ENCODE results near the gene NAGK. TPM values are rescaled to one million over a fixed set of nuclear protein-coding genes. Genes with fewer than 3 reads are reported as not detected.
"Not testable (repeated sequence)": the region's sequence is repeated elsewhere in the genome, so short reads cannot be mapped to it uniquely, and the experiment has no call there.

The NAGK gene
- 97.0 and 121 TPM in 2 replicates for total RNA-seq (2014; rRNA removed; shearing (Covaris generic))

DNA sequence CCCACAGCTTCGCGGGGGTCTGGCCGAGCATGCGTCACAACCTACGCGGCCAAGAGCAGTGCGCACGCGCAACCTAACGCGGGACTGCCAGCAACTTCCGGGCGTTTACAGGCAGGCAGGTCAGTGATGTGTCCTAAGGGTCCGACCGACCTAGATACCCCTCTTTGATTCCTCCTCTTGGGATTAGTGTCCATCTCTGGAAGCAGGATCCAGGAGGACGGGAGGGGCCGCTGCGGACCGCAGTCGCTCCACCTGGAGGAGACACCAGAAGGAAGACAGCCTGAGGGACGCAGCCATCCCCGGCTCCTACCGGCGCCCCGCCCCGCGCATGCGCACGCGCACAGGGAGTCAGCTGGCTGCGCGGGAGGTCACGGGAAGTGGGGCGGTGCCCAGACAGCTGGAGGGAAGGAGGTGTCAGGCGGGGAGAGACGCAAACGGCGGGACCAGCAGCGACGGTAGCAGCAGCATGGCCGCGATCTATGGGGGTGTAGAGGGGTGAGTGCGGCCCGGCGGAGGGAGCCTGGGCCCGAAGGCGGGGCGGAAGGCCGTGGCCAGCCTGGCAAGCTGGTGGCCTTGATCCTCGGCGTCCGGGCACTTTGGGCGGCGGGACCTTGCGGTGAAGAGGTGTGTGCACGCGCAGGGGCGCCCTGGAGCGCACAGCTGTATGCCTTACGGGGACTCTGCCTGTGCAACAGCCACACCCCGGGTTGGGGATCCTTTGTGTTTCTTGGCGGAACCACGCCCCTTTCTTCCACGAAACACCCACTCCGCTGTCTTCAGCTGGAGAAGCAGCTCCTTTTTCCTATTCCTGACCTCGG is at the start of gene NAGK:
TSS of gene NAGK (plus strand) at position 431 of the 818 bp plus-strand sequence. CDS start at position 467, 36 bp downstream.
- DNase-seq (ENCODE audit: low read depth): peak; percentile 93

DNA sequence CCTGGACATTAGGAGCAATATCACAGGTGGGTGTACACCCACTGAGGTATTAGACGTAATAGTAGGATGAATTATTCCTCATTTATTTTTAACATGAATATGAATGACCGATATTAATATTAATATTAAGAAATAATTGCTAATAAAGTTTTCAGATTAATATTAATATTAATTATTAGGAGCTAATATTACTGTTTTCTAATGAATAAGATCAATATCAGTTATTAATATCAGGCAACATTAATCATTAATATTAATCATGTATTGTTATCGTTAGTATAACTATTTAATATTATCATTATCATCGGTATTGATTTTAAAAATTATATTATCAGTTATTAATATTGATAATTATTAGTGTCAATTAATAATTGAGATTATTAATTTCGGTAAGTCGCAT is 48.5 kb upstream of the NAGK start:
- not testable (repeated sequence) for DNase-seq (ENCODE audit: low read depth)

DNA sequence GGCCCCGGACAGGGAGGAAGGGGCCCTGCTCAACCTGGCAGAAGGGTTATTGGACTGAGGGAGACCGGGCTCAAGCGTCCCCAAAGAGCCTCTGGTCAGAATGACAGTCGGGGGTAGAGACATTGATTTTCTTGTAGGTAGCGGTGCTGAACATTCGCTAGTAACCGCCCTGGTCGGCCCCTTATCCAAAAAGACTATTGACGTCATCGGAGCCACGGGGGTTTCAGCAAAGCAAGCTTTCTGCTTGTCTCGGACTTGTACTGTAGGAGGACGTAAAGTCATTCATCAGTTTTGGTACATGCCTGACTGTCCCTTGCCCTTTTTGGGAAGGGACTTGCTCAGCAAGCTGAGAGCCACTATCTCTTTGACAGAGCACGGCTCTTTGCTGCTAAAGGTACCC is 47.1 kb upstream of the NAGK start:
- DNase-seq (ENCODE audit: low read depth): not testable (repeated sequence)

DNA sequence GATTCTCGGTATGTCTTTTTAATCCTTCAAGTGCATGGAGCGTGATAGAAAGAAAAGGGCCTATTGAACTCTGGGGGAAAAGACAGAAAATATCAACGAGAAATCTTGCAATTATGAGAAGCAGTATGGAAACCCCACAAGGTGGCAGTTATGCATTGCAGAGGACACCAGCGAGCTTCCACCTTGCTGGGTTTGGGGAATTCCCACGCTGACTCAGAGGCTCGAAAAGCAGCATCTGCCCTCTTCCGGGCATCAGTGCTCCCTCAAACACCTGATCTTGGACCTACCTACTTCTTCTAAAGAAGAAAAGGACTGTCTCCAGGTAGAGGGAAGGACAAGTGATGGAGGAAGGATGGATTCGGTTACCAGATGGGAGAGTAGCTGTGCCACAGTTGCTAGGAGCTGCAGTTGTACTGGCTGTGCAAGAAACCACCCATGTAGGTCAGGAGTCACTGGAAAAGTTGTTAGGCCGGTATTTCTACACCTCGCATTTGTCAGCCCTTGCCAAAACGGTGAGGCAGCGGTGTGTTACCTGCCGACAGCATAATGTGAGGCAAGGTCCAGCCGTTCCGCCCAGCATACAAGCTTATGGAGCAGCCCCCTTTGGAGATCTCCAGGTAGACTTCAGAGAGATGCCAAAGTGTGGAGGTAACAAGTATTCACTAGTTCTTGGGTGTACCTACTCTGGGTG is 44.8 kb upstream of the NAGK start:
- not testable (repeated sequence) for DNase-seq (ENCODE audit: low read depth)

DNA sequence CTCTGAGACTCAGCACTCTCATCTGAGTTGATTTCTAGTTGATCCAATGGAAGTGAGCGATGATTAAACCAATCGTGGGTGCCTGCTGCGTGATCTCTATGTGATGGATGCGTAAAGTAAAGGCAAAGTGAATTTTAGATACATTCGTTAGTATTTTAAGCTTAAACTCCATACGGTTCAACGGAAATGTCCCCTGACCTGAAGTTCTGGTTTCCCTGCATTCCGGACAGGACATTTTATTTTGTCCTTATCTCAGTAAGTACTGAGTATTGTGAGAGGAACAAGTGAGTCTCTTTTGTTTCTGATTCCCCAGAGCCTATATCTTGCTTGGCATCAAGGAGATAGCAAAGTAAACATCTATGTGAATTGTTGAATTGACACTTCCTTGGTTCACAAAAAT is 32.2 kb upstream of the NAGK start:
- DNase-seq (ENCODE audit: low read depth): not testable (repeated sequence)

DNA sequence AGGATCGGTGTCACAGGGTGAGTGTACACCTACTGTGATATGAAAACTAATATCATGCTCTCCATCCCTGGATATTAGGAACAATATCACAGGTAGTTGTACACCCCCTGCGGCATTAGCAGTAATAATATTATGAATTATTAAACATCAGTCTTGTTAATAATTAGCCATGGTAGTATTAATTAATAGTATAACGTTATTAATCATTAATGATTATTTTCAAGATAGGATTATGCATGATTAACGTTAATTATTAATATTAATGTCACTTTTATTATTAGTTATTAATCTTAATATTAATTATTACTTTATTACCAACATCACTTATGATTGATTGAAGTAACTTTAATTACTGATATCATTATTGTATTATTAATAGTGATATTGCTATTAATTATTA is 26.2 kb upstream of the NAGK start:
- no peak for DNase-seq (ENCODE audit: low read depth)

DNA sequence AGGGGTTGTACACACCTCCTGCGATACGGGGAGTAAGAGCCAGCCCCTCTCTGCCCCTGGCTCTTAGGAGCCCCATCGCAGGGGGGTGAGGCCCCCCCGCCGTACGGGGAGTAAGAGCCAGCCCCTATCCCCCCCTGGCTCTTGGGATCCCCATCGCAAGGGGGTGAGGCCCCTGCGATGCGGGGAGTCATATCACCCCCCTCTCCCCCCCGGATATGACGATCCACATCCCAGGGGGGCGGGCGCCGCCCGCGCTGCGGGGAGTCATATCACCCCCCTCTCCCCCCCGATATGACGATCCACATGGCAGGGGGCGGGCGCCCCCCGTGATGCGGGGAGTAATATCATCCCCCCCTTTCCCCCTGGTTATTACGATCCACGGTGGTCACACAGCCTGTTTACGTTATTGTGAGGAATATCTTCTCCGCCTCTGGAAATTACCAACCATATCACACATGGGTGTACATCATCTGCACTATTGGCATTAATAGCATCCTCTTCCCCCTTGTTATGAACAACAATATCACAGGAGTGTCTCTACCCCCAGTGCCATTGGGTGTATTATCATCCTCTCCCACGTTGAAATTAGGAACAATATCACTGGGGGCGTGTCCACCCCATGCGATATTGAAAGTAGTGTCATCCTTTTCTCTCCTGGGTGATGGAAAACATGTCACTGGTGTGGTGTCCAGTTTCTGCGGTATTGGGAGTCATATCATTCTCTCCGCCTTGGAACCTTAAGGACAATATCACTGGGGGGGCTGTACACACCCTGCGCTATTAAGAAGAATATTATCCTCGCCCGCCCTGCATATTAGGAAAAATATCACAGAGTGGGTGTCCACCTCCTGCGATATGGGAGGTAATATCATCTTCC is 24.7 kb upstream of the NAGK start:
- DNase-seq (ENCODE audit: low read depth): no peak

DNA sequence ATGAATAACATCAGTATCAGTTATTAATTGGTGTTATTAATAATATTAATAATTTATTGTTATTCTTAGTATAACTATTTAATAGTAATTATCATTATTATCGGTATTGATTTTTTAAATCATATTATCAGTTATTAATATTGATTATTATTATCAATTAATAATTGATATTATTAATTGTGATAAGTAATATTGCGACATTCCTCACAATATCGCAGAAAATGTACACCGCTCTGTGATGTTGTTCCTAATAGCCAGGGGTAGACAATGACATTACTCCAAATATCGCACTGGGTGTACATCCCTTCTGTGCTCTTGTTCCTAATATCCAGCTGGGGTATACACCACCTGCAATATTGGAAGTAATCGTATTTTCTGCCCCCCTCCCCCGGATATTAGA is 23.3 kb upstream of the NAGK start:
- no peak for DNase-seq (ENCODE audit: low read depth)

DNA sequence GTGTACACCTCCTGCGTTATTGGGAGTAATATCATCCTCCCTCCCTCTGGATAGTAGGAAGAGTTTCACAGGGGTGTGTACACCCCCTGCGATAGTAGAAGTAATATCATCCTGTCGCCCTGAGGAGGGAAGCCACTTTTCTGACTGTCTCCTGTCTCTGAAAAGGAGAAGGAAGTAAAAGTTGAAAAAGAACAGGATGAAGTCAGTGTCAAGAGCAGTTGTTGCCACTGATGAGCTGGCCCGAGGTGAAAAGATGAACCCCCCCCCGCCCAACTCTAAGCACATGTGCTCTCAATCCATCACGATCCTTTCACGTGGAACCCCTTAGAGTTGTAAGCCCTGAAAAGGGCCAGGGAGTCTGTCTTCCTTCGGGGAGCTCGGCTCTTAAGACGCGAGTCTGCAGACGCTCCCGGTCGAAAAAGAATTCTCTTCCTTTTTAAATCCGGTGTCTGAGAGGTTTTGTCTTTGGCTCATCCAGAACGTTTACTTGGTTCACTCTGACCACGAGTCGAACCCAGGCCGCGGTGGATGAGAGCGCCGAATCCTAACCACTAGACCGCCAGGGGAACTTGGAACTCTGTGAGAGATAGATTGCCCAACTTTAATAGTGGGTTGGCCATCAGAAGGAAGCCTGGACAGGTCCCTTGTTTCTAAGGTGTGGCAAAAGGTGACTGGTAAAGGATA is 22.4 kb upstream of the NAGK start:
- DNase-seq (ENCODE audit: low read depth): no peak

DNA sequence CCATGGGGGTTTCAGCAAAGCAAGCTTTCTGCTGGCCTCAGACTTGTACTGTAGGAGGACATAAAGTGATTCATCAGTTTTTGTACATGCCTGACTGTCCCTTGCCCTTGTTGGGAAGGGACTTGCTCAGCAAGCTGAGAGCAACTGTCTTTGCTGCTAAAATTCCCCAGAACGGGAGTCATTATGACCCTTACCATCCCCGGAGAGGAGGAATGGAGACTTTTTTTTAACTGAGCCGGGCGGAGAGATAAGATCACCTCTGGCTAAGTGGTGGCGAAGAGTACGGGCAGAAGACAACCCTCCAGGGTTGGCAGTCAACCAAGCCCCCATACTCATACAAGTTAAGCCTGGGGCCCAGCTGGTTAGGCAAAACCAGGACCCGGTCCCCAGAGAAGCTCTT is 20.4 kb upstream of the NAGK start:
- DNase-seq (ENCODE audit: low read depth): no peak

DNA sequence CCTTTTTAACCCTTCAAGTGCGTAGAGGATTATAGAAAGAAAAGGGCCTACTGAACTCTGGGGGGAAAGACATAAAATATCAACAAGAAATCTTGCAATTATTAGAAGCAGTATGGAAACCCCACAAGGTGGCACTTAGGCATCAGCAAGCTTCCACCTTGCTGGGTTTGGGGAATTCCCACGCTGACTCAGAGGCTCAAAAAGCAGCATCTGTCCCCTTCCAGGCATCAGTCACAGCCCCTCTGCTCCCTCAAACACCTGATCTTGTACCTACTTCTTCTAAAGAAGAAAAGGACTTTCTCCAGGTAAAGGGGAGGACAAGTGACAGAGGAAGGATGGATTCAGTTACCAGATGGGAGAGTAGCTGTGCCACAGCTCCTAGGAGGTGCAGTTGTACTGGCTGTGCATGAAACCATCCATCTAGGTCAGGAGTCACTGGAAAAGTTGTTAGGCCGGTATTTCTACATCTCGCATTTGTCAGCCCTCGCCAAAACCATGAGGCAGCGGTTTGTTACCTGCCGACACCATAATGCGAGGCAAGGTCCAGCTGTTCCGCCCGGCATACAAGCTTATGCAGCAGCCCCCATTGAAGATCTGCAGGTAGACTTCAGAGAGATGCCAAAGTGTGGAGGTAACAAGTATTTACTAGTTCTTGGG is 18.6 kb upstream of the NAGK start:
- not testable (repeated sequence) for DNase-seq (ENCODE audit: low read depth)

DNA sequence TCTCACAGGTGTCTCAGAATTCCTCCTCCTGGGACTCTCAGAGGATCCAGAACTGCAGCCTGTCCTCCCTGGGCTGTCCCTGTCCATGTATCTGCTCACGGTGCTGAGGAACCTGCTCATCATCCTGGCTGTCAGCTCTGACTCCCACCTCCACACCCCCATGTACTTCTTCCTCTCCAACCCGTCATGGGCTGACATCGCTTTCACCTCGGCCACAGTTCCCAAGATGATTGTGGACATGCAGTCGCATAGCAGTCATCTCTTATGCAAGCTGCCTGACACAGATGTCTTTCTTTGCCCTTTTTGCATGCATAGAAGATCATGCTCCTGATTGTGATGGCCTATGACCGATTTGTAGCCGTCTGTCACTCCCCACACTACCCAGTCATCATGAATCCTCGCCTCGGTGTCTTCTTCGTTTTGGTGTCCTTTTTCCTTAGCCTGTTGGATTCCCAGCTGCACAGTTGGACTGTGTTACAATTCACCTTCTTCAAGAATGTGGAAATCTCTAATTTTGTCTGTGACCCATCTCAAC is 13.2 kb upstream of the NAGK start:
- DNase-seq (ENCODE audit: low read depth): not testable (repeated sequence)

DNA sequence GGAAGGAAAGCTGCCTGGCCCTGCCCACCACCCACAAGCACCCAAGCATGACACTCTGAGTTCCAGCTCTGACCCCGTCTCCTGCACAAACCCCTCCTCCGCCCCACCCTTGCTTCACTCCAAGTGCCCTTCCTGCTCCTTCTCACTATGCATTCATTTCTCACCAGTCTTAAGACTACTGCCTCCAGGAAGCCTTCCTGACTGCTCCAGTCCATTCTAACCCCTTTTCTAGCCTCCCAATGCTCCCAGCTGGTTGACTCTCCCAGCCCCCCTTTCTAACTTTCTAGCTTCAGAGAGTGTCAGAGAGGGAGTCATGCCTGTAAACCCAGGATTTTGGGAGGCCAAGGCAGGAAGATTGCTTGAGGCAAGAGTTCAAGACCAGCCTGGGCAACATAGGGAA is 8.2 kb upstream of the NAGK start:
- DNase-seq (ENCODE audit: low read depth): no peak

DNA sequence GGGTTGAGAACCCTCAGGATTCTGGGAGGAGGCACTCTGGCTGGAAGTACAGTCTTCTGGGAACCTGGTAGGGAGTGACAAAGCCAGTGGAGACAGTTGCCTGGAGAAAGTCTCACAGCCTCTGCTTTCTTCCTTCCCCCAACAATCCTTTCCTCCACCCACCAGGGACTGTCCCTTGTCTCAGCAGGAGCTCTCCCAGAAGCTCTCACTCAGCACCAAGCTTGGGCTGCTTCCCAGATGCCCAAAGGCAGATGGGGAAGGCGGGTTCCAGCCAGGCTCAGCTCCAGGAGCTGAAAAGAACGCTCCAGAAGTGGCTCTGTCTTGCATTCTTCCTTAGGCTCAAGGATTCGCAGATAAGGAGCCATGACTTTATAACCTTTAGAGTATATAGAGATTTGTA is 7.6 kb upstream of the NAGK start:
- no peak for DNase-seq (ENCODE audit: low read depth)

DNA sequence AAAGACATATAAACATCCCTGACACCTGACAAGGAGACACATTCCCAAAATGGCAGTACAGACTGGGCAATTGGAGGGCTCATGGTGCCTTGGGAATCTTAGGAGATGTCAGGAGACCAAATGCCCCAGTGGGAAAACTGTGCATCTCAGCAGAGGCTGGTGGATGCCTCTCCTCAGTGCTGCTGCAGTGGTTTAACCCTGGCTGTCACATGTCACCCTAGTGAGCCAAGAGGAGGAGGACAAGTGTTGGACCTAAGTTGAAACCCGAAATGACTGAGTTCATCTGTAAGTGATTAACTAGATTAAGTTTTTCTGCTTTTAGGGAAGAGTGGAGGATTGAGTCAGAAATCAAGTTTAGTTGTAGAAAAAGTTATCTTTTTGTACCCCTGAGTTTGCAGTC is 5.2 kb upstream of the NAGK start:
- no peak for DNase-seq (ENCODE audit: low read depth)

DNA sequence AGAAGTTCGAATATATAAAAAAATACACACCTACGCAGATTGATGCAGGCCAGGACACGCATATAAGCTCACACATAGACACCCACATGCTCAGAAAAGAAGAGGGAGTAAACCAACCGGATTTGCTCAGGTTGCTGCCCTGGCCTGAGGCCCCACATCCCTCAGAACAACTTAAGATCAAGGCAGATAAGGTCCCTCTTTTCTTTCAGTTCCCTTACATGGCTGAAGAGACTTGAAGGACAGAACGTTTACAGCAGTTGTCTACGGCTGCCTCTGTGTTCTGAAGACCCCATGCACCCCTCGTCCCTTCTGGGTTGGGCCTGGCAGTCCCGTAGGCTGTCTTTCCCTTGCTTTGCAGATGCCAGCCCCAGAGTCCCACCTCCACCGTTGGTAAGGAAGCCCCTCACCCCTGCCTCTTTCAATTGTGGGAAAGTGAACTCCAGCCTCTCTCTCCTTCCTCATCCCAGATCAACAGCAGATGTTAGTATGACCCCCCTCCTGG is 4.3 kb upstream of the NAGK start:
- no peak for DNase-seq (ENCODE audit: low read depth)

DNA sequence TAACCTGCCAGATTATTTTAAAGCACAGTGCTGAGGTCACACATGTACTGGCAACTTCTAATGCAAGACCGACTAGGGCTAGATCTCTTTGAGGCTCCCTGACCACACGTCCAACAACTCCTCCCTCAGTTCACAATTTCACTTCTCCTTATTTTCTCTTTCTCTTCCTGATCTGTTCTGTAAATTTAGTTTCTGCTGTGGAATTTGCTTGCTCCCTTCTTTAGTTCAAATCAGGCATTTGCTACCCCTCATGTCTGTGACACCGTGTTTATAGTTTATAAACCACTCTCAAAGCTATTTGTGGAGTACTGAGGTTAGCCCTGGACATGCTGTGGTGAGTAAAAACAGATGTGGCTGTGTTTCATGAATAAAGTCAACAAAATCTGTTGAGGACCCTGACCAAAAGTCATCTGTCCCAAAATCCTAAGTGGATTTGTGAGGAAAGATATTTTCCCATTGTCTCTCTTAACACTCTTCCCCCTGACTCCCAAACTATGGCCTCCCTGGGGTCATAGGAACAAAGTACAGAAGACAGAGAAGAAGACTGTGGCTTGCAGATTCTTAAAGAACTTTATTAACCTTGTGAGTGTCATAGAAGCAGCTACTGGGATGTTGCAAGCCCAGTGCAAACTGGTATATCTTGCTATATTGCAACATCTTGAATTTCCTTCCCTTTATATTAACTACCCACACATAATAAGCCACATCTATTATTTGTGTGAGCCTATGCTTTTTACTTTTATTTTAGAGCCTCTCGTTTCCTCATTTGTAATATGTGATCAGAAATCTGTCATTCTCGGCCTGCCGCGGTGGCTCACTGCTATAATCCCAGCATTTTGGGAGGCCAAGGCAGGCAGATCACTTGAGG is 3.5 kb upstream of the NAGK start:
- DNase-seq (ENCODE audit: low read depth): no peak

DNA sequence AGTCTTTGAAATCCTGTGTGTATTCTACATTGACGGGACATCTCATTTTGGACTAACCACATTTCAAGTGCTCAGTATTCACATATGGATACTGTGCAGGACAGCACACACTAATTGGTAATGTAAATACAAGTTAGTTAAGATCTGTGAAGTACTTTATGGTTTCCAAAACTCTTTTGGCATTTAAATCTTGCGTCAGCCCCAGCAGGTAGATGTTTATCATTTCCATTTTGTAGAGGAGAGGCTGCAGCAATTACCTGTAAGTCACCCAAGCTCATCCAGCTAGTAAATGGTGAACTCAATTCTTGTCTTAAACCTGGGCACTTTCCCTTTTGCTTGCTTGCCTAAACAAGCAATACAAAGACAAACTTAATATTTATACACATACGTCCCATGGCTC is 1.6 kb upstream of the NAGK start:
- DNase-seq (ENCODE audit: low read depth): no peak

DNA sequence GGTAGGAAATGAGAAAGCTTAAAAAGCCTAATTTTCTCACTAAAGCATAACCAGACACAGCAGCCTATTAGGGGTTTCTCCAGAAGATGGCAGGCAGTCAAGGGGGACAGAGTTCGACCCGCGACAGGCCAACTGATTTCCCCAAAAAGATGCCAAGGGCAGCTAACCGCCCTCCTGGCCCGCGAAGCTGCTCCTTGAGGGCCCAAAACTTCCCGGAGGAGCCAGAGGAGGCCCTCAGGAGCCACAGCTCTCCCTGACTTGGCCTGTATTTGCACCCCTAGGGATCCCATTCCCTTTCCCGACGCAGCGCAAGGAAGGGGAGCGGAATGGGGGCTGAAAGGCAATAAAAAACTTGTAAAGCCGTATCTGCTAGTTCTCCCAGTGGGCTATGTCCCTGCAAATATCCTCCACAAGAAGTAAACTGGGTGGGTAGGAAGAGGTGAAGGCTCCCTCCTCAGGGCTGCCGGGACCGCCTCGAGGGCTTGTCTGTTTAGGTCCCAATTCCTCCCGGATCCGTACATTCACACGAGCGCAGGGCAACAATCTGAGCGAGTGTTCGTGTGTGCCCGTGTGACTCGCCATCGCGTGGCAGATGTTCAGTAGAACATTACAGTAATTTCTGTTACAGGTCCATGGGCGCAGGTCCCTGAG is 756 bp upstream of the NAGK start:
- DNase-seq (ENCODE audit: low read depth): no peak

All from RPMI7951 (cell line).